Measurements from ENCODE around the gene IMMP2L. TPM values are rescaled to one million over a fixed set of nuclear protein-coding genes. Genes with fewer than 3 reads are reported as not detected.

IMMP2L gene
- total RNA-seq, 1 donor from 2014 or later, result 11.2 TPM

DNA sequence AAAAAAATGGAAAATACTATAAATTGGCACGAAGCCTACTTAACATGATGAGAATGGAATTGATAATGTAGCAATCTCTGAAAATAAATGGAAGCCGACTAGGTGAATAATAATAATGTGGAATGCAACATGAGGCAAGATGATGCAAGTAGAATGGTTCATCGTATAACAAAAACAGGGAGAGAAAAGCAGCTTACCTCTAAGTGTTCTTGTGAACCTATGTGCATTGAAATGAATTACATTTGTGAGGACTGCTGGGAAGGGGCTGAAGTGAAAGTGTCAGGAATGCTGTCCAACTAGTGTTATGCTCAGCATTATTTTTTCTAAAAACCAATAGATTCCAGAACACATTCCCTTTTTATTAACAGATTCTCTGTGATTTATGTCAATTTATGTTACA is 912.0 kb downstream of the IMMP2L start:
- no peaks in the 10 kb centered on the region for H3K27me3 Mint-ChIP-seq (ENCODE audit: unreplicated experiment)
- no peak overlapping the region for H3K4me3 Mint-ChIP-seq (ENCODE audit: unreplicated experiment)
- H3K36me3 Mint-ChIP-seq (ENCODE audit: low read depth, unreplicated experiment), result no peaks in the 10 kb centered on the region
- TF ChIP-seq CTCF (IDR thresholded peaks at IDR 0.05; ENCODE audit: unreplicated experiment), result no peak
- DNase-seq (ENCODE audit: low spot score), result no peak
- H3K27ac Mint-ChIP-seq (ENCODE audit: unreplicated experiment), result no peak overlapping the region
- H3K9me3 Mint-ChIP-seq (ENCODE audit: unreplicated experiment), result no peaks in the 10 kb centered on the region
- H3K4me1 Mint-ChIP-seq (ENCODE audit: unreplicated experiment), result no peaks in the 10 kb centered on the region

GRCh38 chr7:110647266-110647665 is 915.0 kb downstream of the IMMP2L start:
- peaks cover 4% of the 10 kb centered on the region for H3K4me1 Mint-ChIP-seq (ENCODE audit: unreplicated experiment)
- no peaks in the 10 kb centered on the region for H3K9me3 Mint-ChIP-seq (ENCODE audit: unreplicated experiment)
- H3K27ac Mint-ChIP-seq (ENCODE audit: unreplicated experiment), result no peak overlapping the region
- no peaks in the 10 kb centered on the region for H3K27me3 Mint-ChIP-seq (ENCODE audit: unreplicated experiment)
- no peak for DNase-seq (ENCODE audit: low spot score)
- no peak for TF ChIP-seq CTCF (IDR thresholded peaks at IDR 0.05; ENCODE audit: unreplicated experiment)
- no peaks in the 10 kb centered on the region for H3K36me3 Mint-ChIP-seq (ENCODE audit: low read depth, unreplicated experiment)
- no peak overlapping the region for H3K4me3 Mint-ChIP-seq (ENCODE audit: unreplicated experiment)

- no peak overlapping the region for H3K4me3 Mint-ChIP-seq (ENCODE audit: unreplicated experiment)
- H3K27me3 Mint-ChIP-seq (ENCODE audit: unreplicated experiment), result no peaks in the 10 kb centered on the region
- no peak for DNase-seq (ENCODE audit: low spot score)
- no peak overlapping the region for H3K27ac Mint-ChIP-seq (ENCODE audit: unreplicated experiment)
- no peak for TF ChIP-seq CTCF (IDR thresholded peaks at IDR 0.05; ENCODE audit: unreplicated experiment)
- no peaks in the 10 kb centered on the region for H3K36me3 Mint-ChIP-seq (ENCODE audit: low read depth, unreplicated experiment)
- peaks cover 4% of the 10 kb centered on the region for H3K4me1 Mint-ChIP-seq (ENCODE audit: unreplicated experiment)
- H3K9me3 Mint-ChIP-seq (ENCODE audit: unreplicated experiment), result no peaks in the 10 kb centered on the region
Observed at GRCh38 chr7:110646804-110647203, 915.5 kb downstream of the IMMP2L start.

- H3K4me1 Mint-ChIP-seq (ENCODE audit: unreplicated experiment), result peaks cover 7% of the 10 kb centered on the region
- no peak overlapping the region for H3K4me3 Mint-ChIP-seq (ENCODE audit: unreplicated experiment)
- H3K27me3 Mint-ChIP-seq (ENCODE audit: unreplicated experiment), result no peaks in the 10 kb centered on the region
- no peak for TF ChIP-seq CTCF (IDR thresholded peaks at IDR 0.05; ENCODE audit: unreplicated experiment)
- H3K36me3 Mint-ChIP-seq (ENCODE audit: low read depth, unreplicated experiment), result no peaks in the 10 kb centered on the region
- H3K9me3 Mint-ChIP-seq (ENCODE audit: unreplicated experiment), result no peaks in the 10 kb centered on the region
- no peak for DNase-seq (ENCODE audit: low spot score)
- H3K27ac Mint-ChIP-seq (ENCODE audit: unreplicated experiment), result no peak overlapping the region
Observed at GRCh38 chr7:110645616-110646015, 916.7 kb downstream of the IMMP2L start.

DNA sequence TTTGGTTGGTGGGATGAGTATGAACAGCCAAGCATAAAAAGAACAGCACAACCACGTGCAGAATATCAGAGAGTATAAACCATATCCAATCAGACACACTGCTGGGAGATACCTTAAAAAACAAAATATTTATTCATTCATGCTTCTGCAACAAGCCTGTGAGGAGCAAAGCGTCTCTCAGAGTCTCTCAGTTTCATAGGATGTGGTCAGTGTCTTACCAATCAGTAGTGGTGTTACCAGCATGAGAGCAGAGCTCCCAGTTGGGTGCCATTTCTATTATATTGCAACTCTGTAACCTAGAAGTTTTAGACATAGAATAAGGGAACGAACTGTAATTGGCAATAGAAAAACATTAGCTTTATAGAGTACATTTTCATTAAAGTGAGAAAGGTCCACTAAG is 917.2 kb downstream of the IMMP2L start:
- no peaks in the 10 kb centered on the region for H3K36me3 Mint-ChIP-seq (ENCODE audit: low read depth, unreplicated experiment)
- no peak overlapping the region for H3K27ac Mint-ChIP-seq (ENCODE audit: unreplicated experiment)
- peaks cover 7% of the 10 kb centered on the region for H3K4me1 Mint-ChIP-seq (ENCODE audit: unreplicated experiment)
- H3K9me3 Mint-ChIP-seq (ENCODE audit: unreplicated experiment), result no peaks in the 10 kb centered on the region
- no peak overlapping the region for H3K4me3 Mint-ChIP-seq (ENCODE audit: unreplicated experiment)
- H3K27me3 Mint-ChIP-seq (ENCODE audit: unreplicated experiment), result no peaks in the 10 kb centered on the region
- no peak for DNase-seq (ENCODE audit: low spot score)
- no peak for TF ChIP-seq CTCF (IDR thresholded peaks at IDR 0.05; ENCODE audit: unreplicated experiment)
